Stomach (tissue), 9 donors: ENCODE results near the gene SPTAN1. TPM values are rescaled to one million over a fixed set of nuclear protein-coding genes. Genes with fewer than 3 reads are reported as not detected.

Experiments
- DNase-seq, 2 donors: peaks; one replicate each; pipeline versions ENCODE4 v3.0.0 to v3.0.0-alpha.2; 2013 to 2019
- H3K27ac ChIP-seq, 5 donors: fragments of 200-600 bp in 4 of 5; sonication (generic) in 4 of 5; one replicate each; pipeline ENCODE4 v1.5.1; 2013 to 2019; ENCODE audit warnings: mild to moderate bottlenecking in 1 of 5, moderate library complexity in 1 of 5
- H3K27me3 ChIP-seq, 3 donors: fragments of 200-600 bp; sonication (generic); one replicate each; pipeline ENCODE4 v1.5.1; 2017 to 2019; ENCODE audit warnings: mixed run types in 1 of 3
- H3K36me3 ChIP-seq, 4 donors: fragments of 200-600 bp; sonication (generic); 1 replicate in 3 of 4; 2 replicates in 1 of 4; pipeline ENCODE4 v1.5.1; 2016 to 2019
- H3K4me1 ChIP-seq, 4 donors: fragments of 200-600 bp; sonication (generic); one replicate each; pipeline ENCODE4 v1.5.1; 2016 to 2019
- H3K4me3 ChIP-seq, 4 donors: fragments of 200-600 bp; sonication (generic) in 3 of 4; one replicate each; pipeline ENCODE4 v1.5.1; 2016 to 2019; ENCODE audit warnings: mild to moderate bottlenecking in 1 of 4
- H3K9me3 ChIP-seq, 4 donors: fragments of 200-600 bp; sonication (generic); one replicate each; pipeline ENCODE4 v1.5.1; 2016 to 2019
- EP300 ChIP-seq: sonication (generic); formaldehyde crosslinking; IDR thresholded peaks from one replicate; pipeline ENCODE4 v1.6.1; 2017; ENCODE audit warnings: antibody characterized with exemption
- POLR2A ChIP-seq, 4 donors: fragments of 450-650 bp; IDR thresholded peaks; one replicate each; pipeline ENCODE4 v1.6.1; 2016; ENCODE audit warnings: antibody characterized with exemption in 4 of 4, control low read depth in 2 of 4, mild to moderate bottlenecking in 1 of 4, moderate library complexity in 1 of 4
- POLR2AphosphoS5 ChIP-seq, 3 donors: sonication (generic); formaldehyde crosslinking; IDR thresholded peaks; one replicate each; pipeline ENCODE4 v1.6.1; 2016; ENCODE audit warnings: antibody characterized with exemption in 3 of 3
- WGBS, 5 donors: extraction: QIAGEN DNeasy Blood & Tissue Kit in 3 of 5; methylation state at CpG; one replicate each; pipeline versions ENCODE4 v1.1.5 to v1.1.7; 2013 to 2018; 5-methylcytosine and 5-hydroxymethylcytosine counted together
- intact Hi-C: fragments of 100-400 bp; cut with DNase I; formaldehyde crosslinking; loops from one replicate; pipeline ENCODE4 v1.15.1; 2023; ENCODE audit warnings: low total_unique reads
- polyA plus RNA-seq, 3 donors: library from polyadenylated mRNA; stranded (reverse); fragments of 200-250 nt; gene quantifications; one replicate each; pipeline ENCODE4 v1.2.3, GENCODE V29; 2013
- total RNA-seq, 5 donors: library from RNA; depleted of rRNA; stranded (reverse); fragments of >200 nt; gene quantifications; one replicate each; pipeline versions ENCODE4 v1.1.0 to v1.2.3, GENCODE V29; 2014 to 2016
- TF ChIP-seq, protein P1 (sequence below), 7 experiments: fragments of 450-650 bp in 4 of 7; fragments of 200-600 bp in 3 of 7; sonication (generic) in 3 of 7; IDR thresholded peaks; one replicate each; pipeline ENCODE4 v1.5.1; 2016 to 2019; ENCODE audit warnings: antibody characterized with exemption in 7 of 7, control low read depth in 2 of 7, mild to moderate bottlenecking in 1 of 7
- donor health status: healthy with polysubstance abuse.
- donor health status: Bipolar disorder and iron deficiency.
- donor health status: healthy.

The SPTAN1 gene
- total and polyA plus RNA-seq, 8 donors, result 41.4 to 726 (median 305) TPM

GRCh38 chr9:128628471-128629048 is 76.2 kb downstream of the SPTAN1 start:
- Histone ChIP-seq H3K4me3 (no peak overlapping the region), H3K27ac (peak overlapping the region in 3 of 5 donors; percentile 29 to 38 (median 30)), H3K9me3 (no peaks in the 10 kb centered on the region), H3K27me3 (no peaks in the 10 kb centered on the region), H3K36me3 (peaks cover 97 to 100% (median 100%) of the 10 kb centered on the region in 4 donors), H3K4me1 (peaks cover 0 to 11% (median 3%) of the 10 kb centered on the region in 4 donors)
- intact Hi-C loops, result no loop called here
- peak in 1 of 2 donors; percentile 44 for DNase-seq
- WGBS, 5 donors, result 60 to 73% (median 62%) methylated on average over 12 to 17 of the region's 17 CpGs
- TF ChIP-seq POLR2AphosphoS5 (IDR thresholded peaks at IDR 0.05) (no peak), POLR2A (IDR thresholded peaks at IDR 0.05) (no peak), EP300 (no peak)
- TF ChIP-seq, protein P1, sequence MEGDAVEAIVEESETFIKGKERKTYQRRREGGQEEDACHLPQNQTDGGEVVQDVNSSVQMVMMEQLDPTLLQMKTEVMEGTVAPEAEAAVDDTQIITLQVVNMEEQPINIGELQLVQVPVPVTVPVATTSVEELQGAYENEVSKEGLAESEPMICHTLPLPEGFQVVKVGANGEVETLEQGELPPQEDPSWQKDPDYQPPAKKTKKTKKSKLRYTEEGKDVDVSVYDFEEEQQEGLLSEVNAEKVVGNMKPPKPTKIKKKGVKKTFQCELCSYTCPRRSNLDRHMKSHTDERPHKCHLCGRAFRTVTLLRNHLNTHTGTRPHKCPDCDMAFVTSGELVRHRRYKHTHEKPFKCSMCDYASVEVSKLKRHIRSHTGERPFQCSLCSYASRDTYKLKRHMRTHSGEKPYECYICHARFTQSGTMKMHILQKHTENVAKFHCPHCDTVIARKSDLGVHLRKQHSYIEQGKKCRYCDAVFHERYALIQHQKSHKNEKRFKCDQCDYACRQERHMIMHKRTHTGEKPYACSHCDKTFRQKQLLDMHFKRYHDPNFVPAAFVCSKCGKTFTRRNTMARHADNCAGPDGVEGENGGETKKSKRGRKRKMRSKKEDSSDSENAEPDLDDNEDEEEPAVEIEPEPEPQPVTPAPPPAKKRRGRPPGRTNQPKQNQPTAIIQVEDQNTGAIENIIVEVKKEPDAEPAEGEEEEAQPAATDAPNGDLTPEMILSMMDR (IDR thresholded peaks at IDR 0.05), result no peak

GRCh38 chr9:128629136-128629535 is 76.7 kb downstream of the SPTAN1 start:
- no peaks in the 10 kb centered on the region for H3K27me3 ChIP-seq
- no peak for TF ChIP-seq POLR2A (IDR thresholded peaks at IDR 0.05)
- no peak for TF ChIP-seq POLR2AphosphoS5 (IDR thresholded peaks at IDR 0.05)
- TF ChIP-seq, protein P1 (IDR thresholded peaks at IDR 0.05), result no peak
- no peak for TF ChIP-seq EP300
- peaks cover 0 to 16% (median 4%) of the 10 kb centered on the region in 4 donors for H3K4me1 ChIP-seq
- DNase-seq, result no peak
- no peaks in the 10 kb centered on the region for H3K9me3 ChIP-seq
- intact Hi-C loops, result no loop called here
- H3K4me3 ChIP-seq, result no peak overlapping the region
- peak overlapping the region in 1 of 5 donors; percentile 38 for H3K27ac ChIP-seq
- peaks cover 96 to 100% (median 100%) of the 10 kb centered on the region in 4 donors for H3K36me3 ChIP-seq
- 86 to 92% (median 90%) methylated on average over 10 of the region's 10 CpGs for WGBS, 5 donors

DNA sequence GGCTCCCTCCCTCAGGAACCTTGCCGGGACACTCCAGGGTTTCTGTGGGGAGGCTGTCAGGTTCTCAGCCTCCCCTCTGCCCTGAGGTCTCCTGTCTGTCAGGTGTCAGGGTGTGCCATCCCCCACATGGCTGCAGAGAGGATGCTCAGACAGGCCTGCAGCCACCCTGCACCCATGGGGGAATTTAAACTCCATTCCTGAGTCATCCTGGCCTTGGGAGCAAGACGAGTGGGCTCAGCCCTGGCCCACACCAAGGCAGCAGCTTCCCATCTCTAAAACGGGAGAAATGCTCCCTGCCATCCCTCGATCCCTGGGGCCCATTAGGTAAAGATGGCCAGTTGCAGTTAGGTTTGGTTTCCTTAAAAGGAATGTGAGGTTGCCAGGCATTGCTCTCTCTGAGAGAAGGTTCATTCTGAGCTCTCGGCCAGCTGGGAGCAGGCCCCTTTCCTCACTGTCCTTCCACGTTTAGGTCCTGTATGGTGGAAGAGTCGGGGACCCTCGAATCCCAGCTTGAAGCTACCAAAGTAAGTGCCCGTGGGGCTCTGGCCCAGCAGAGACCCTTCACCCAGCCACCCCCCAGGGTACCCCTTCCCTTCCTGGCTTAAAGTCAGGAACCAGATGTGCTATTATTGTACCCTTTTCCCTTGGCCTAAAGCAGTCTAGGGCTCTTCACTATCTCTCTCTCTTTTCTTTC is 77.6 kb downstream of the SPTAN1 start:
- Histone ChIP-seq H3K4me3 (no peak overlapping the region), H3K9me3 (no peaks in the 10 kb centered on the region), H3K27ac (no peak overlapping the region), H3K36me3 (peaks cover 87 to 98% (median 95%) of the 10 kb centered on the region in 4 donors), H3K4me1 (peaks cover 8 to 24% (median 12%) of the 10 kb centered on the region in 4 donors), H3K27me3 (no peaks in the 10 kb centered on the region)
- TF ChIP-seq, protein P1 (IDR thresholded peaks at IDR 0.05), result no peak
- TF ChIP-seq POLR2AphosphoS5 (IDR thresholded peaks at IDR 0.05), result no peak
- TF ChIP-seq EP300, result no peak
- TF ChIP-seq POLR2A (IDR thresholded peaks at IDR 0.05), result no peak
- intact Hi-C loops, result no loop called here
- no peak for DNase-seq
- 60 to 74% (median 70%) methylated on average over 7 to 9 of the region's 9 CpGs for WGBS, 5 donors

DNA sequence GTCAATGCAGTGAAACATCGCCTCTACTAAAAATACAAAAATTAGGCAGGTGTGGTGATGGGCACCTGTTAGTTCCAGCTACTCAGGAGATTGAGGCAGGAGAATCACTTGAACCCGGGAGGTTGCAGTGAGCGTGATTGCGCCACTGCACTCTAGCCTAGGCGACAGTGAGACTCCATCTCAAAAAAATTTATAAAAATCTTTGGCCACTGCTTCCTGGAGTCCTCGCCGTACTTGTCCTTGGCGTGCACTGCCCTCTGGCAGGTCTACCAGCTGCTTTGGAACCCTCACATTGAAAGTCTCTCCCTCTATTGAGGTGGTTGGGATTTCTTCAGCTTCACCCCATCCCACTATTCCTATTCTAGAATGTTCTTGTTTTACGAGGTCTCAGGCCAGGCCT is 79.2 kb downstream of the SPTAN1 start:
- peaks cover 24 to 41% (median 28%) of the 10 kb centered on the region in 4 donors for H3K4me1 ChIP-seq
- H3K27ac ChIP-seq, result no peak overlapping the region
- 95 to 96% (median 95%) methylated on average over 9 of the region's 9 CpGs for WGBS, 5 donors
- no peak for TF ChIP-seq POLR2AphosphoS5 (IDR thresholded peaks at IDR 0.05)
- no peak for TF ChIP-seq EP300
- no peak for TF ChIP-seq POLR2A (IDR thresholded peaks at IDR 0.05)
- TF ChIP-seq, protein P1 (IDR thresholded peaks at IDR 0.05), result no peak
- H3K27me3 ChIP-seq, result no peaks in the 10 kb centered on the region
- H3K36me3 ChIP-seq, result peaks cover 71 to 82% (median 79%) of the 10 kb centered on the region in 4 donors
- H3K4me3 ChIP-seq, result no peak overlapping the region
- intact Hi-C loops, result no loop called here
- no peaks in the 10 kb centered on the region for H3K9me3 ChIP-seq
- DNase-seq, result no peak
